ENCODE data around the gene TCF4. TPM values are rescaled to one million over a fixed set of nuclear protein-coding genes. Genes with fewer than 3 reads are reported as not detected.

The TCF4 gene
- total RNA-seq, 4 donors from 2014 or later: 60.9 to 98.4 (median 83.4) TPM

GRCh38 chr18:55322178-55322735 lies 265.7 kb downstream of the TCF4 start:
- WGBS, 2 donors: 1% methylated on average over 30 of the region's 30 CpGs
- peak overlapping the region; percentile 29 for H3K4me3 ChIP-seq (ENCODE audit: low read depth, poor library complexity, severe bottlenecking)
- TF ChIP-seq CTCF (IDR thresholded peaks at IDR 0.05) (no peak), POLR2A (IDR thresholded peaks at IDR 0.05) (peak in 1 of 2 donors; percentile 13)
- intact Hi-C loops (cut with DNase I; ENCODE audit: low total_unique reads): no loop called here
- peak; percentile 79 to 94 for DNase-seq (ENCODE audit: low spot score in 2 of 2)

- DNase-seq (ENCODE audit: low spot score in 2 of 2): peak; percentile 88 to 96
- peak overlapping the region; percentile 29 for H3K4me3 ChIP-seq (ENCODE audit: low read depth, poor library complexity, severe bottlenecking)
- no peak for TF ChIP-seq CTCF (IDR thresholded peaks at IDR 0.05)
- no peak for TF ChIP-seq POLR2A (IDR thresholded peaks at IDR 0.05)
- WGBS, 2 donors: 1% methylated on average over 31 of the region's 31 CpGs
- intact Hi-C loops (cut with DNase I; ENCODE audit: low total_unique reads): no loop called here
Measured at GRCh38 chr18:55321265-55322177, 266.5 kb downstream of the TCF4 start.

GRCh38 chr18:55320424-55321264 lies 267.3 kb downstream of the TCF4 start:
- no peak for DNase-seq (ENCODE audit: low spot score in 2 of 2)
- TF ChIP-seq CTCF (IDR thresholded peaks at IDR 0.05) (no peak), POLR2A (IDR thresholded peaks at IDR 0.05) (no peak)
- intact Hi-C loops (cut with DNase I; ENCODE audit: low total_unique reads): no loop called here
- H3K4me3 ChIP-seq (ENCODE audit: low read depth, poor library complexity, severe bottlenecking): peak overlapping the region; percentile 29
- WGBS, 2 donors: 40% methylated on average over 8 of the region's 8 CpGs

- intact Hi-C loops (cut with DNase I; ENCODE audit: low total_unique reads): no loop called here
- no peak overlapping the region for H3K4me3 ChIP-seq (ENCODE audit: low read depth, poor library complexity, severe bottlenecking)
- TF ChIP-seq CTCF (IDR thresholded peaks at IDR 0.05) (no peak), POLR2A (IDR thresholded peaks at IDR 0.05) (no peak)
- WGBS, 2 donors: 42% methylated on average over 6 of the region's 6 CpGs
- DNase-seq (ENCODE audit: low spot score in 2 of 2): no peak
Measured at GRCh38 chr18:55319459-55320193, 268.4 kb downstream of the TCF4 start.

GRCh38 chr18:55318951-55319441 lies 269.0 kb downstream of the TCF4 start:
- intact Hi-C loops (cut with DNase I; ENCODE audit: low total_unique reads): no loop called here
- 40 to 68% methylated on average over 3 of the region's 3 CpGs for WGBS, 2 donors
- TF ChIP-seq POLR2A (IDR thresholded peaks at IDR 0.05) (no peak), CTCF (IDR thresholded peaks at IDR 0.05) (no peak)
- H3K4me3 ChIP-seq (ENCODE audit: low read depth, poor library complexity, severe bottlenecking): no peak overlapping the region
- DNase-seq (ENCODE audit: low spot score in 2 of 2): no peak
